Gastrocnemius medialis (tissue), 4 donors: ENCODE data around the gene HMCN1. TPM values are rescaled to one million over a fixed set of nuclear protein-coding genes. Genes with fewer than 3 reads are reported as not detected.
A peak's percentile ranks its signal among the peaks of the same experiment; 100 is the strongest.

Experiments
- ATAC-seq, 2 donors: fragments of 150-250 bp; one replicate each; pipeline ENCODE4 v1.9.1; 2016
- DNase-seq, 2 donors: peaks; one replicate each; pipeline ENCODE4 v3.0.0-alpha.2; 2019
- H3K27ac ChIP-seq, 4 donors: fragments of 200-600 bp; sonication (generic); 1 replicate in 1 of 4; 2 replicates in 3 of 4; pipeline ENCODE4 v1.5.1; 2016 to 2018; ENCODE audit warnings: mild to moderate bottlenecking in 2 of 4, moderate library complexity in 1 of 4
- H3K27me3 ChIP-seq, 3 donors: fragments of 200-600 bp; sonication (generic) in 2 of 3; 1 replicate in 1 of 3; 2 replicates in 2 of 3; pipeline versions ENCODE4 v1.5.1 to v1.6.0; 2016 to 2019; ENCODE audit warnings: mild to moderate bottlenecking in 1 of 3, moderate library complexity in 1 of 3
- H3K36me3 ChIP-seq, 2 donors: fragments of 200-600 bp; sonication (generic) in 1 of 2; one replicate each; pipeline ENCODE4 v1.5.1; 2017 to 2018
- H3K4me1 ChIP-seq, 2 donors: fragments of 200-600 bp; sonication (generic) in 1 of 2; one replicate each; pipeline ENCODE4 v1.5.1; 2016 to 2017; ENCODE audit warnings: mild to moderate bottlenecking in 2 of 2
- H3K4me3 ChIP-seq, 4 donors: fragments of 200-600 bp; sonication (generic) in 3 of 4; 1 replicate in 1 of 4; 2 replicates in 3 of 4; pipeline ENCODE4 v1.5.1; 2016 to 2019; ENCODE audit warnings: mild to moderate bottlenecking in 2 of 4
- H3K9me3 ChIP-seq, 3 donors: fragments of 200-600 bp; sonication (generic) in 2 of 3; 1 replicate in 1 of 3; 2 replicates in 2 of 3; pipeline ENCODE4 v1.5.1; 2016 to 2019
- CTCF ChIP-seq, 5 experiments: fragments of 450-650 bp in 3 of 5; fragments of 200-600 bp in 2 of 5; sonication (generic) in 2 of 5; IDR thresholded peaks in 4 of 5; conservative IDR thresholded peaks in 1 of 5; 1 replicate in 4 of 5; 2 replicates in 1 of 5; pipeline ENCODE4 v1.5.1; 2016 to 2019; ENCODE audit warnings: antibody characterized with exemption in 5 of 5, mild to moderate bottlenecking in 3 of 5, moderate library complexity in 3 of 5
- POLR2A ChIP-seq, 2 donors: fragments of 450-650 bp; IDR thresholded peaks; one replicate each; pipeline ENCODE4 v1.6.1; 2017; ENCODE audit warnings: antibody characterized with exemption in 2 of 2, mild to moderate bottlenecking in 2 of 2, moderate library complexity in 2 of 2
- in situ Hi-C, 4 donors: fragments of 200-750 bp; cut with MboI; loops; one replicate each; pipeline versions ENCODE4 v1.15.0 to v1.8.0; 2017; ENCODE audit warnings: low sequenced_read_pairs in 4 of 4
- intact Hi-C: fragments of 100-400 bp; cut with DNase I; formaldehyde crosslinking; loops from one replicate; pipeline ENCODE4 v1.15.1; 2023; ENCODE audit warnings: low total_unique reads
- total RNA-seq, 4 donors: library from RNA; depleted of rRNA; stranded (reverse); fragments of >200 nt; gene quantifications; one replicate each; pipeline versions ENCODE4 v1.1.0 to v1.2.3, GENCODE V29; 2016

HMCN1 gene
- total RNA-seq, 4 donors from 2014 or later = 2.6 to 7.5 (median 5.1) TPM

DNA sequence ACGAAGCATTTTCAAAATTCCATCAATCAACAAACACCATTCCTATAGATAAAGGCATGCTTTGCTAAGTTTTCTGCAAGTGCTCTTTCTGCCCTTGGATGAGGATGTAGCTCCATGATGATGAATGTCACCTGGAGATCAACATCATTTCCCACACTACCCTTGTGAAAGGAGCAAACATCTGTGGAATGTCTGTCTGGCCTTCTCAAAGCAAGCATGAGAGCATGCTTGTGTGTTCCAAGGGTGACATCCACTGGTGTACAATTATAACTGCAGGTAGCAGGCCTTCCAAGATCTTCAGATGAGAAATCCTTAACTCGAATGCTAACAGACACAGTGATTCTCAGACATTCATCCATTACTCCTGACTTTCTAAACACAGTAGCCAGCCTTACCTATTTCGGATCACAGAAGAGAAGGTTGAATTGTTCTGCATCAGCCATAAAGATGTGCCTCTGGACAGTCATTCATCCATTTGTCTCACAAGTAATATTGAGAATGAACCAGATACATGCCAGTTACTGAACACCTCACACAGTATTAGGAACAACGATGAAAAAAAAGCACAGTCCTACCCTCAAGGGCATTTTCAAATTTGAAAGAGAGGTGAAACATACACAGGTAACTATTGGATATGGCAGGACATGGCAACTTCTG, 478.5 kb downstream of the HMCN1 start:
- H3K4me3 ChIP-seq = no peak overlapping the region
- H3K36me3 ChIP-seq = no peaks in the 10 kb centered on the region
- peak; percentile 74 to 75 for ATAC-seq
- intact Hi-C loops (loop anchor here (2.0 to 5.0 kb wide), 2 partner anchors 55 to 492 kb away; no protein-coding TSS in a partner anchor), in situ Hi-C loops (loop anchor here in 3 of 4 donors (10.0 to 25.0 kb wide), 4 partner anchors 398 to 500 kb away; no protein-coding TSS in a partner anchor)
- no peaks in the 10 kb centered on the region for H3K9me3 ChIP-seq
- H3K27me3 ChIP-seq = no peaks in the 10 kb centered on the region
- DNase-seq = no peak
- no peaks in the 10 kb centered on the region for H3K4me1 ChIP-seq
- no peak overlapping the region for H3K27ac ChIP-seq
- TF ChIP-seq CTCF (IDR thresholded peaks at IDR 0.05 in 4 of 5, conservative IDR thresholded peaks at IDR 0.05 in 1 of 5) = peak; percentile 25 to 68 (median 52)
- no peak for TF ChIP-seq POLR2A (IDR thresholded peaks at IDR 0.05)

- no peaks in the 10 kb centered on the region for H3K4me1 ChIP-seq
- no peak overlapping the region for H3K27ac ChIP-seq
- no peaks in the 10 kb centered on the region for H3K36me3 ChIP-seq
- H3K27me3 ChIP-seq = no peaks in the 10 kb centered on the region
- H3K4me3 ChIP-seq = no peak overlapping the region
- DNase-seq (no peak), ATAC-seq (no peak)
- TF ChIP-seq POLR2A (IDR thresholded peaks at IDR 0.05) = no peak
- no peak for TF ChIP-seq CTCF (IDR thresholded peaks at IDR 0.05 in 4 of 5, conservative IDR thresholded peaks at IDR 0.05 in 1 of 5)
- in situ Hi-C loops = loop anchor here in 3 of 4 donors (10.0 to 25.0 kb wide), 4 partner anchors 398 to 501 kb away; no protein-coding TSS in a partner anchor
- intact Hi-C loops = loop anchor here (2.0 to 5.0 kb wide), 2 partner anchors 56 to 492 kb away; no protein-coding TSS in a partner anchor
- H3K9me3 ChIP-seq = no peaks in the 10 kb centered on the region
Measured at GRCh38 chr1:186213225-186213607, 479.0 kb downstream of the HMCN1 start.

- H3K9me3 ChIP-seq = no peaks in the 10 kb centered on the region
- no peak for TF ChIP-seq POLR2A (IDR thresholded peaks at IDR 0.05)
- no peak for TF ChIP-seq CTCF (IDR thresholded peaks at IDR 0.05 in 4 of 5, conservative IDR thresholded peaks at IDR 0.05 in 1 of 5)
- ATAC-seq (no peak), DNase-seq (no peak)
- intact Hi-C loops (loop anchor here (5.0 kb wide), 1 partner anchor 57 kb away; no protein-coding TSS in a partner anchor), in situ Hi-C loops (loop anchor here in 3 of 4 donors (10.0 to 25.0 kb wide), 4 partner anchors 400 to 502 kb away; no protein-coding TSS in a partner anchor)
- H3K27me3 ChIP-seq = no peaks in the 10 kb centered on the region
- H3K36me3 ChIP-seq = no peaks in the 10 kb centered on the region
- no peaks in the 10 kb centered on the region for H3K4me1 ChIP-seq
- no peak overlapping the region for H3K4me3 ChIP-seq
- no peak overlapping the region for H3K27ac ChIP-seq
Measured at GRCh38 chr1:186214791-186215190, 480.6 kb downstream of the HMCN1 start.

GRCh38 chr1:186215636-186216035, 481.4 kb downstream of the HMCN1 start:
- Histone ChIP-seq H3K4me1 (no peaks in the 10 kb centered on the region), H3K36me3 (no peaks in the 10 kb centered on the region), H3K27me3 (no peaks in the 10 kb centered on the region), H3K4me3 (no peak overlapping the region), H3K9me3 (no peaks in the 10 kb centered on the region), H3K27ac (no peak overlapping the region)
- no peak for TF ChIP-seq POLR2A (IDR thresholded peaks at IDR 0.05)
- TF ChIP-seq CTCF (IDR thresholded peaks at IDR 0.05 in 4 of 5, conservative IDR thresholded peaks at IDR 0.05 in 1 of 5) = no peak
- intact Hi-C loops (no loop called here), in situ Hi-C loops (loop anchor here in 3 of 4 donors (10.0 to 25.0 kb wide), 4 partner anchors 401 to 503 kb away; no protein-coding TSS in a partner anchor)
- ATAC-seq = no peak
- no peak for DNase-seq
